A549 treated with Hydrocortisone at 1 μM for 4 hours (cell line): ENCODE measurements around the gene CD207. TPM values are rescaled to one million over a fixed set of nuclear protein-coding genes. Genes with fewer than 3 reads are reported as not detected.

ENCODE experiments used
- total RNA-seq: library from RNA; stranded (reverse); fragments of 200-300 nt; extraction: Qiagen RNA extraction; gene quantifications from 5 replicates; pipeline ENCODE4 v1.2.3, GENCODE V29; 2022

The CD207 gene
- total RNA-seq, result not detected in 5 replicates

DNA sequence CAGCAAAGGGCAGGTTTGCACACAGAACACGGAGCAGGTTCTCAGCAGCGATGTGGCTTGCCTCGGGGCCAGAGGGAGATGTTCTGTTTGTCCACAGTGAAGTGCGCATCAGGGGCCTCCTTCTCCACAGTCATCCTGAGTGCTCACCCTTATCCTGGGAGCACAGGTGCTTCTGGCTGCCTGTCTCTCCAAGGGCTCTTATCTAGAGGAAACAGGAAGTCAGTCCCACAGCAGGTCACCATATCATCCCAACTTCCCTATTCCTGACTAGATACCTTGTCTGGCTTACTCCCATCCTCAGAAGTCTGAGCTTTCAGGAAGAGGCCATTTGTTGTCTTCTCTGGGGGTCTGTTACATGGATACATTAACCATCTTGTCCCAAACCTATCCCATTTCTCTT lies at the start of gene CD207:
Gene CD207, minus strand, starts transcription at position 174 of the 400 bp plus-strand sequence. Its CDS starts 40 bp downstream, at position 134.

DNA sequence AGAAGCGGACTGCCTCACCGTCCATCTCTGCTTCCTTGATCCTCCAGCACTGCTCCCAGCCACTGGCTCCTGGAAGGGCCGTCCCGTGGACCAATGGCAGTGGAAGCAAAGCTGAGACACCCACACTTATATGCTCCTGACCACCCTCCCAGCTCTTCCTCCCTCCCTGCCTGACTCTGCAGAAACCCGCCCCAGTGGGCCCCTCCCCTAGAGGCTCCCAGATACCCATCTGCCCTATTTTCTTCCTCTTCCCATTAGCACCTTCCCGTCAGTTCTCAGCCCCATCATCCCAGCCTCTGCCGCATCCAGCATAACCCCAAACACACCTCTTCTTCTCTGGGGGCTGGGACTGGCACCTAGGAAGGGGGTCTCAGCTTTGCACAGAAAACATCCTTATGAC lies 15.1 kb downstream of the CD207 start, which contains the start of gene CLEC4F:
Gene CLEC4F, minus strand, starts transcription at position 101 of the 400 bp plus-strand sequence. Its CDS starts 76 bp downstream, at position 25.

DNA sequence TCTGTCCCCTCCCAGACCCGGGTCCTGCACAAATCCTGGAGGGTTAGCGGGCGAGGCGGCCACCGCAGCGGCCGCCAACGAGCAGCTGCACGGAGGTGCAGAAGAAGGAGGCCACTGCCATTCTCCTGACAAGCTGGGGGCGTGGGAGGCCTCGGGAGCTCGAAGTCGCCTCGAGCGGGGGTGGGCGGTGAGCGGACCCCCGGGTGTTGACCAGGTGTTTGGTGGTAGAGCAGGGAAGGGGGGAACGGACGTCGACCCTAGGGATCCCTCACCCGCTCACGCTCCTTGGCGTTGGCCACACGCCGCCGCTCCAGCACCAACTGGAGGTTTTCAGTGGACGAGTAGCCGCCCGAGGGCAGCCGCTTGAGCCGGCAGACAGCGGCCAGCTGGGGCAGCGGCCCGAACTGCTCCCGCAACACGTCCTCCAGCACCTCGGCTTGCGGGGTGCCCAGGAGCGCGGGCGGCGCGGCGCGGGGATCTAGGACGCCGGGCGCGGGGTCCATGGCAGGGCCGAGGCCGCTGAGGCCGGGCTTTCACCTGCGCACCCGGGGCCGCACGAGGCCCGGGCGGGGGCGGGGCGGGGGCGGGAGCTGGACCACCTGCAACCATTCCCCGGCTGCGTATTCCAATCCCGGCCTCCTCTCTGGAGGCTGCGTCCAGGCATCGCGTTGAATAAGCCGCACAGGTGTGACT lies 45.3 kb downstream of the CD207 start, which contains the start of gene FIGLA:
Gene FIGLA, minus strand, starts transcription at position 508 of the 693 bp plus-strand sequence. Its CDS starts 5 bp downstream, at position 503.

Other genes with a start within 250 kb of the CD207 start
- 18.8 to 28.6 TPM (median 25.3 TPM) in 5 replicates for gene ADD2, start 67.6 kb downstream of the CD207 start, total RNA-seq
- not detected in 5 replicates for gene FIGLA, start 45.2 kb downstream of the CD207 start, total RNA-seq
- not detected in 5 replicates for gene CLEC4F, start 15.2 kb downstream of the CD207 start, total RNA-seq
- 3.6 to 5.1 TPM (median 4.3 TPM) in 5 replicates for gene VAX2, start 64.8 kb upstream of the CD207 start, total RNA-seq
- gene ATP6V1B1, start 100.1 kb upstream of the CD207 start, total RNA-seq, result 1.9 to 3.6 TPM (median 2.5 TPM) in 5 replicates
- 0.11 to 0.12 TPM in 2 of 5 replicates, not detected in the others for gene ANKRD53, start 142.8 kb upstream of the CD207 start, total RNA-seq
- 76.0 to 89.4 TPM (median 81.0 TPM) in 5 replicates for gene TEX261, start 159.1 kb upstream of the CD207 start, total RNA-seq
- gene NAGK, start 232.8 kb upstream of the CD207 start, total RNA-seq, result 69.8 to 94.8 TPM (median 88.3 TPM) in 5 replicates